HepG2 (cell line): ENCODE measurements around the gene ATP6V0A1. TPM values are rescaled to one million over a fixed set of nuclear protein-coding genes. Genes with fewer than 3 reads are reported as not detected.

Experiments used
- ATRX ChIP-seq: sonication (generic); formaldehyde crosslinking; IDR thresholded peaks from 2 replicates; pipeline ENCODE4 v1.4.0; 2020; ENCODE audit warnings: missing genetic modification reagents, borderline replicate concordance
- ELF3 ChIP-seq: IDR thresholded peaks from 2 replicates; pipeline ENCODE4 v1.6.1; 2016; ENCODE audit warnings: missing genetic modification reagents, missing compliant biosample characterization
- GLI4 ChIP-seq: sonication (generic); formaldehyde crosslinking; IDR thresholded peaks from 2 replicates; pipeline ENCODE4 v1.5.1; 2020; ENCODE audit warnings: missing genetic modification reagents, mild to moderate bottlenecking, moderate library complexity, borderline replicate concordance
- HNF1B ChIP-seq: sonication (generic); formaldehyde crosslinking; IDR thresholded peaks from 2 replicates; pipeline ENCODE4 v1.5.1; 2020; ENCODE audit warnings: mild to moderate bottlenecking, moderate library complexity, missing genetic modification reagents
- HOXA3 ChIP-seq: sonication (generic); formaldehyde crosslinking; IDR thresholded peaks from 2 replicates; pipeline ENCODE4 v1.5.0; 2020; ENCODE audit warnings: missing genetic modification reagents
- PHF20 ChIP-seq: sonication (generic); formaldehyde crosslinking; IDR thresholded peaks from 2 replicates; pipeline ENCODE4 v1.5.0; 2020; ENCODE audit warnings: mild to moderate bottlenecking, missing genetic modification reagents
- PRDM10 ChIP-seq: sonication (generic); formaldehyde crosslinking; IDR thresholded peaks from 2 replicates; pipeline ENCODE4 v1.4.0; 2020; ENCODE audit warnings: low read depth, missing genetic modification reagents
- PTBP1 ChIP-seq: fragments of 200-400 bp; formaldehyde crosslinking; IDR thresholded peaks from 2 replicates; pipeline ENCODE4 v1.6.1; 2018; ENCODE audit warnings: low read length, low read depth; ENCODE audit not compliant: poor library complexity, severe bottlenecking
- RFX3 ChIP-seq: IDR thresholded peaks from 2 replicates; pipeline ENCODE4 v1.6.1; 2016; ENCODE audit warnings: missing biosample characterization, missing genetic modification reagents
- SIX1 ChIP-seq: sonication (generic); formaldehyde crosslinking; IDR thresholded peaks from 2 replicates; pipeline ENCODE4 v1.4.0; 2020; ENCODE audit warnings: missing genetic modification reagents, borderline replicate concordance
- SMARCC2 ChIP-seq: fragments of 450-650 bp; IDR thresholded peaks from 2 replicates; pipeline ENCODE4 v1.6.1; 2017; ENCODE audit warnings: antibody characterized with exemption, mild to moderate bottlenecking
- TCF7 ChIP-seq: sonication (generic); IDR thresholded peaks from 2 replicates; pipeline ENCODE4 v1.6.1; 2016; ENCODE audit warnings: antibody characterized with exemption, low read depth
- XRCC5 ChIP-seq: fragments of 200-400 bp; formaldehyde crosslinking; optimal IDR thresholded peaks from 2 replicates; pipeline ENCODE3; 2017; ENCODE audit warnings: mild to moderate bottlenecking, low read length
- ZBTB3 ChIP-seq: sonication (generic); formaldehyde crosslinking; IDR thresholded peaks from 2 replicates; pipeline ENCODE4 v1.4.0; 2020; ENCODE audit warnings: low read depth, mild to moderate bottlenecking, moderate library complexity, missing genetic modification reagents, borderline replicate concordance
- ZFY ChIP-seq: sonication (generic); formaldehyde crosslinking; IDR thresholded peaks from 2 replicates; pipeline ENCODE4 v1.4.0; 2020; ENCODE audit warnings: missing genetic modification reagents
- ZNF205 ChIP-seq: IDR thresholded peaks from 2 replicates; pipeline ENCODE4 v1.6.1; 2018; ENCODE audit warnings: missing biosample characterization, missing genetic modification reagents
- ZNF431 ChIP-seq: sonication (generic); formaldehyde crosslinking; IDR thresholded peaks from 2 replicates; pipeline ENCODE4 v1.9.0; 2022; ENCODE audit warnings: missing genetic modification reagents, low read depth, mild to moderate bottlenecking, borderline replicate concordance
- ZNF546 ChIP-seq: sonication (generic); formaldehyde crosslinking; conservative IDR thresholded peaks from 2 replicates; pipeline ENCODE4 v1.8.1; 2023; ENCODE audit warnings: mild to moderate bottlenecking, missing genetic modification reagents
- ZNF883 ChIP-seq: sonication (generic); formaldehyde crosslinking; IDR thresholded peaks from 2 replicates; pipeline ENCODE4 v1.5.1; 2020; ENCODE audit warnings: mild to moderate bottlenecking, missing genetic modification reagents; ENCODE audit errors: not compliant biosample characterization
- polyA plus RNA-seq, 8 experiments: library from polyadenylated mRNA; depleted of rRNA in 3 of 8; stranded (reverse) in 7 of 8; unstranded in 1 of 8; fragments of >200 nt; fragmentation: Illumina TruSeq in 4 of 8; extraction: Trizol in 4 of 8; gene quantifications; 2 replicates each; pipeline versions ENCODE4 v1.2.1 to v1.2.3, GENCODE V29; 2011 to 2016; ENCODE audit warnings: low read depth in 4 of 8, missing spikeins in 1 of 8, mixed read lengths in 1 of 8; ENCODE audit not compliant: insufficient read depth in 1 of 8
- total RNA-seq, 5 experiments: library from RNA; depleted of rRNA; stranded (reverse); fragments of >200 nt; fragmentation: Illumina TruSeq; extraction: Trizol; gene quantifications; 2 replicates each; pipeline ENCODE4 v1.2.3, GENCODE V29; 2016; ENCODE audit warnings: low read depth in 1 of 5
- TF ChIP-seq, protein P1 (sequence below): sonication (generic); formaldehyde crosslinking; IDR thresholded peaks from 2 replicates; pipeline ENCODE4 v1.5.1; 2020; ENCODE audit warnings: mild to moderate bottlenecking, missing genetic modification reagents, moderate library complexity

ATP6V0A1 gene
- total and polyA plus RNA-seq, 2 of the 13 experiments (the other 11 are each of a cell fraction or from before 2014, with no cell fraction given) = 27.9 to 54.1 TPM

- TF ChIP-seq HNF1B (no peak), ZNF546 (CRISPR knock-in tag) (no peak), ZBTB3 (no peak), XRCC5 (peak; percentile 45), ZNF205 (CRISPR knock-in tag) (peak; percentile 69), TCF7 (no peak), ZFY (CRISPR knock-in tag) (peak; percentile 61; the same call in 1 of the 2 replicates), SIX1 (CRISPR knock-in tag) (no peak), ZNF431 (CRISPR knock-in tag) (no peak), RFX3 (CRISPR knock-in tag) (no peak), ZNF883 (CRISPR knock-in tag) (no peak), PHF20 (CRISPR knock-in tag) (no peak), PRDM10 (CRISPR knock-in tag) (no peak), GLI4 (CRISPR knock-in tag) (0 out of 2 replicates have a peak, but pooled peaks have one; percentile 33), HOXA3 (CRISPR knock-in tag) (peak; percentile 58), PTBP1 (no peak), SMARCC2 (no peak), ATRX (CRISPR knock-in tag) (no peak), ELF3 (CRISPR knock-in tag) (peak; percentile 50; the same call in 1 of the 2 replicates)
- TF ChIP-seq, protein P1, sequence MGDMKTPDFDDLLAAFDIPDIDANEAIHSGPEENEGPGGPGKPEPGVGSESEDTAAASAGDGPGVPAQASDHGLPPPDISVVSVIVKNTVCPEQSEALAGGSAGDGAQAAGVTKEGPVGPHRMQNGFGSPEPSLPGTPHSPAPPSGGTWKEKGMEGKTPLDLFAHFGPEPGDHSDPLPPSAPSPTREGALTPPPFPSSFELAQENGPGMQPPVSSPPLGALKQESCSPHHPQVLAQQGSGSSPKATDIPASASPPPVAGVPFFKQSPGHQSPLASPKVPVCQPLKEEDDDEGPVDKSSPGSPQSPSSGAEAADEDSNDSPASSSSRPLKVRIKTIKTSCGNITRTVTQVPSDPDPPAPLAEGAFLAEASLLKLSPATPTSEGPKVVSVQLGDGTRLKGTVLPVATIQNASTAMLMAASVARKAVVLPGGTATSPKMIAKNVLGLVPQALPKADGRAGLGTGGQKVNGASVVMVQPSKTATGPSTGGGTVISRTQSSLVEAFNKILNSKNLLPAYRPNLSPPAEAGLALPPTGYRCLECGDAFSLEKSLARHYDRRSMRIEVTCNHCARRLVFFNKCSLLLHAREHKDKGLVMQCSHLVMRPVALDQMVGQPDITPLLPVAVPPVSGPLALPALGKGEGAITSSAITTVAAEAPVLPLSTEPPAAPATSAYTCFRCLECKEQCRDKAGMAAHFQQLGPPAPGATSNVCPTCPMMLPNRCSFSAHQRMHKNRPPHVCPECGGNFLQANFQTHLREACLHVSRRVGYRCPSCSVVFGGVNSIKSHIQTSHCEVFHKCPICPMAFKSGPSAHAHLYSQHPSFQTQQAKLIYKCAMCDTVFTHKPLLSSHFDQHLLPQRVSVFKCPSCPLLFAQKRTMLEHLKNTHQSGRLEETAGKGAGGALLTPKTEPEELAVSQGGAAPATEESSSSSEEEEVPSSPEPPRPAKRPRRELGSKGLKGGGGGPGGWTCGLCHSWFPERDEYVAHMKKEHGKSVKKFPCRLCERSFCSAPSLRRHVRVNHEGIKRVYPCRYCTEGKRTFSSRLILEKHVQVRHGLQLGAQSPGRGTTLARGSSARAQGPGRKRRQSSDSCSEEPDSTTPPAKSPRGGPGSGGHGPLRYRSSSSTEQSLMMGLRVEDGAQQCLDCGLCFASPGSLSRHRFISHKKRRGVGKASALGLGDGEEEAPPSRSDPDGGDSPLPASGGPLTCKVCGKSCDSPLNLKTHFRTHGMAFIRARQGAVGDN (CRISPR knock-in tag) = peak; percentile 69
Measured at GRCh38 chr17:42531455-42532354, 73.0 kb downstream of the ATP6V0A1 start (continued).
